WTC11 (cell line): Measurements from ENCODE around the gene AP5M1.

Experiments
- CTCF ChIP-seq: fragments of 200-600 bp; IDR thresholded peaks from 2 replicates; pipeline ENCODE4 v1.8.0; 2022; ENCODE audit warnings: antibody characterized with exemption
- MLX ChIP-seq: sonication (generic); formaldehyde crosslinking; IDR thresholded peaks from 2 replicates; pipeline ENCODE4 v1.8.1; 2023; ENCODE audit warnings: mild to moderate bottlenecking, missing genetic modification reagents, moderate library complexity
- NFE2L1 ChIP-seq: sonication (generic); formaldehyde crosslinking; IDR thresholded peaks from 2 replicates; pipeline ENCODE4 v1.8.1; 2023; ENCODE audit warnings: missing genetic modification reagents
- NR2C2 ChIP-seq: sonication (generic); formaldehyde crosslinking; IDR thresholded peaks from 2 replicates; pipeline ENCODE4 v1.8.0; 2022; ENCODE audit warnings: mild to moderate bottlenecking, missing genetic modification reagents
- OVOL2 ChIP-seq: fragments of 250-450 bp; sonication (Bioruptor Pico); IDR thresholded peaks from 2 replicates; pipeline ENCODE4 v1.9.0; 2021; ENCODE audit warnings: mild to moderate bottlenecking, borderline replicate concordance
- SOX15 ChIP-seq: fragments of 250-450 bp; sonication (Bioruptor Pico); IDR thresholded peaks from 2 replicates; pipeline ENCODE4 v1.9.0; 2021; ENCODE audit warnings: mild to moderate bottlenecking
- USF2 ChIP-seq: sonication (generic); formaldehyde crosslinking; IDR thresholded peaks from 2 replicates; pipeline ENCODE4 v1.8.1; 2023; ENCODE audit warnings: mild to moderate bottlenecking, missing genetic modification reagents, moderate library complexity
- ZBTB43 ChIP-seq: sonication (generic); formaldehyde crosslinking; IDR thresholded peaks from 2 replicates; pipeline ENCODE4 v1.8.1; 2023; ENCODE audit warnings: mild to moderate bottlenecking, missing genetic modification reagents
- ZNF121 ChIP-seq: sonication (generic); formaldehyde crosslinking; IDR thresholded peaks from 2 replicates; pipeline ENCODE4 v1.8.0; 2023; ENCODE audit warnings: missing genetic modification reagents
- ZNF512 ChIP-seq: sonication (generic); formaldehyde crosslinking; IDR thresholded peaks from 2 replicates; pipeline ENCODE4 v1.8.1; 2022; ENCODE audit warnings: missing genetic modification reagents, borderline replicate concordance
- TF ChIP-seq, protein P1 (sequence below): sonication (generic); formaldehyde crosslinking; IDR thresholded peaks from 2 replicates; pipeline ENCODE4 v1.8.1; 2022; ENCODE audit warnings: low read depth, missing genetic modification reagents, borderline replicate concordance
- TF ChIP-seq, protein P2 (sequence below): sonication (generic); formaldehyde crosslinking; IDR thresholded peaks from 2 replicates; pipeline ENCODE4 v1.8.0; 2022; ENCODE audit warnings: mild to moderate bottlenecking, missing genetic modification reagents

DNA sequence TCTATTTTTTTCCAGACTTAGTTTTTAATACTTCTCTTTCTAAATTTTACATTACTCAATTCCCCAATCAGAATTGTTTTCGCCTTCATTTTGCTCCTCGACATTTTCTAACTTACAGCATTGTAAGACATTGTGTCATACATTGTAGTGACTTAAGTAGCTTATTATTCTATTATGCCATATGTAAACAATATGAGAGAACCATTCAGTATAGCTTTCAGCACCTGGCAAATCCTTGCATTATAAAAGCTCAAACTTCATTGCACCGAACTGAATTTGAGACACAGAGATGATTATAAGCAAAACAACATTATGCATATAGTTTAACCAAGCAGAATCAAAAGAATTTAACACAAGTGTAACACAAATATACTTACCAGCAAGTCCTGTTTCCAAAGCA is 46.8 kb upstream of the AP5M1 start:
- TF ChIP-seq CTCF (no peak), SOX15 (no peak), OVOL2 (CRISPR knock-in tag) (no peak), ZBTB43 (no peak), NR2C2 (no peak), ZNF512 (no peak), ZNF121 (CRISPR knock-in tag) (no peak), MLX (CRISPR knock-in tag) (no peak), NFE2L1 (CRISPR knock-in tag) (no peak), USF2 (CRISPR knock-in tag) (no peak)
- TF ChIP-seq, protein P1, sequence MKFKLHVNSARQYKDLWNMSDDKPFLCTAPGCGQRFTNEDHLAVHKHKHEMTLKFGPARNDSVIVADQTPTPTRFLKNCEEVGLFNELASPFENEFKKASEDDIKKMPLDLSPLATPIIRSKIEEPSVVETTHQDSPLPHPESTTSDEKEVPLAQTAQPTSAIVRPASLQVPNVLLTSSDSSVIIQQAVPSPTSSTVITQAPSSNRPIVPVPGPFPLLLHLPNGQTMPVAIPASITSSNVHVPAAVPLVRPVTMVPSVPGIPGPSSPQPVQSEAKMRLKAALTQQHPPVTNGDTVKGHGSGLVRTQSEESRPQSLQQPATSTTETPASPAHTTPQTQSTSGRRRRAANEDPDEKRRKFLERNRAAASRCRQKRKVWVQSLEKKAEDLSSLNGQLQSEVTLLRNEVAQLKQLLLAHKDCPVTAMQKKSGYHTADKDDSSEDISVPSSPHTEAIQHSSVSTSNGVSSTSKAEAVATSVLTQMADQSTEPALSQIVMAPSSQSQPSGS (CRISPR knock-in tag) = no peak
- TF ChIP-seq, protein P2, sequence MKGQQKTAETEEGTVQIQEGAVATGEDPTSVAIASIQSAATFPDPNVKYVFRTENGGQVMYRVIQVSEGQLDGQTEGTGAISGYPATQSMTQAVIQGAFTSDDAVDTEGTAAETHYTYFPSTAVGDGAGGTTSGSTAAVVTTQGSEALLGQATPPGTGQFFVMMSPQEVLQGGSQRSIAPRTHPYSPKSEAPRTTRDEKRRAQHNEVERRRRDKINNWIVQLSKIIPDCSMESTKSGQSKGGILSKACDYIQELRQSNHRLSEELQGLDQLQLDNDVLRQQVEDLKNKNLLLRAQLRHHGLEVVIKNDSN (CRISPR knock-in tag) = no peak
